ENCODE results near the gene SIRT5. TPM values are rescaled to one million over a fixed set of nuclear protein-coding genes. Genes with fewer than 3 reads are reported as not detected.

Gene SIRT5
- total RNA-seq = 16.3 and 17.2 TPM in 2 replicates
- 21.7 and 26.8 TPM in 2 replicates for polyA plus RNA-seq

DNA sequence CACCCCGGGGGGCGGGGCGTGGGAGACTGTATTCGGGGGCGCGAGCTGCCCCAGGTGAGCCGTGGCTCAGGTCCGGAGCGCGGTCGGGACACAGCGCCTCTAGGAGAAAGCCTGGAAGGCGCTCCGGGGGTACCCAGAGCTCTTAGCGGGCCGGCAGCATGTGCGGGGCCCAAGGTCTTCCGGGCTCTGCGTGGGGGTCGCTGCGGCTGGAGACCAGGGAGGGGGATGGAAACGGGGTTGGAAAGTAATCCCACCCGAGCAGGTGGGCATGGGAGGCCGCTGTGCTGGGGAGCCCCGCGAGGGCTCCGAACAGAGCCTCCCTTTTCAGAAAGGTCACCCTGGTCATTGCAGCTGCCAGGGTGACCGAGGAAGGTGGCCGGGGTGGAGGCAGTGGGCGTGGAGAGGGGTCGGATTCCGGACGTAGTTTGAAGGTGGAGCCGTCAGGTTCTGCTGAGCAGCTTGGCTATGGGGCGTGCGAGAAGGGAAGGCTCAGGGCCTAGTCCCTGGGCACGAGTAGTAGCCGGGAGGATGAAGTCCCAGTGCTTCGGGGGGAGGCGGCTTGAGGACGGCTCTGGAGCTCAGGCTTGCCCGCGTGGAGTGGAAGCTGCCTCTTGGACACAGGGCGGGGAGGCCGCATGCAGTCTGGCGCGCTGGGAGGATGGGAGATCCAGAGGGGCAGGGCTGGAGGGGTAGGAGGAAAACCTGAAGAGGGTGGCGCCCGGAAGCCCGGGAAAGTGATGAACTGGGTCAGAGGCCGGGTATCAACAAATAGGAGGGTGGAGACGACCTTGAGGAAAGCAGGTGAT lies at the start of gene SIRT5:
Gene SIRT5, plus strand, starts transcription at position 31 of the 806 bp plus-strand sequence. CDS start 9,510 bp downstream, outside the sequence.
- Histone ChIP-seq H3K9me3 (ENCODE audit: low read depth) (no peaks in the 10 kb centered on the region), H3K36me3 (no peaks in the 10 kb centered on the region), H3K4me1 (ENCODE audit: low read depth) (peaks cover 15% of the 10 kb centered on the region), H3K27ac (peak within 1 kb of the TSS; percentile 91), H3K27me3 (no peaks in the 10 kb centered on the region), H3K4me3 (peak within 1 kb of the TSS; percentile 61)
- TF ChIP-seq CTCF (IDR thresholded peaks at IDR 0.05; ENCODE audit: low read depth, low read length) = peak; percentile 71
- peak; percentile 86 to 87 for DNase-seq (ENCODE audit: low read depth in 1 of 2, low spot score in 1 of 2)

GRCh38 chr6:13524801-13525508 lies 49.4 kb upstream of the SIRT5 start:
- no peak for TF ChIP-seq CTCF (IDR thresholded peaks at IDR 0.05; ENCODE audit: low read depth, low read length)
- no peaks in the 10 kb centered on the region for H3K36me3 ChIP-seq
- H3K27me3 ChIP-seq = no peaks in the 10 kb centered on the region
- no peak for DNase-seq (ENCODE audit: low read depth in 1 of 2, low spot score in 1 of 2)
- H3K4me1 ChIP-seq (ENCODE audit: low read depth) = peaks cover 31% of the 10 kb centered on the region
- H3K27ac ChIP-seq = peak overlapping the region; percentile 69
- no peak overlapping the region for H3K4me3 ChIP-seq
- no peaks in the 10 kb centered on the region for H3K9me3 ChIP-seq (ENCODE audit: low read depth)

- Histone ChIP-seq H3K4me3 (no peak overlapping the region), H3K36me3 (no peaks in the 10 kb centered on the region), H3K27ac (no peak overlapping the region), H3K4me1 (ENCODE audit: low read depth) (peaks cover 31% of the 10 kb centered on the region), H3K27me3 (no peaks in the 10 kb centered on the region), H3K9me3 (ENCODE audit: low read depth) (no peaks in the 10 kb centered on the region)
- no peak for DNase-seq (ENCODE audit: low read depth in 1 of 2, low spot score in 1 of 2)
- TF ChIP-seq CTCF (IDR thresholded peaks at IDR 0.05; ENCODE audit: low read depth, low read length) = no peak
These were observed 48.1 kb upstream of the SIRT5 start for GRCh38 chr6:13526357-13526726.

GRCh38 chr6:13526727-13527670 lies 47.4 kb upstream of the SIRT5 start:
- Histone ChIP-seq H3K27me3 (no peaks in the 10 kb centered on the region), H3K36me3 (no peaks in the 10 kb centered on the region), H3K4me3 (no peak overlapping the region), H3K27ac (no peak overlapping the region), H3K4me1 (ENCODE audit: low read depth) (peaks cover 31% of the 10 kb centered on the region), H3K9me3 (ENCODE audit: low read depth) (no peaks in the 10 kb centered on the region)
- peak in 1 of 2 donors; percentile 9 for DNase-seq (ENCODE audit: low read depth in 1 of 2, low spot score in 1 of 2)
- TF ChIP-seq CTCF (IDR thresholded peaks at IDR 0.05; ENCODE audit: low read depth, low read length) = no peak

- no peak overlapping the region for H3K27ac ChIP-seq
- H3K4me3 ChIP-seq = no peak overlapping the region
- H3K9me3 ChIP-seq (ENCODE audit: low read depth) = no peaks in the 10 kb centered on the region
- DNase-seq (ENCODE audit: low read depth in 1 of 2, low spot score in 1 of 2) = no peak
- peaks cover 31% of the 10 kb centered on the region for H3K4me1 ChIP-seq (ENCODE audit: low read depth)
- TF ChIP-seq CTCF (IDR thresholded peaks at IDR 0.05; ENCODE audit: low read depth, low read length) = no peak
- no peaks in the 10 kb centered on the region for H3K36me3 ChIP-seq
- no peaks in the 10 kb centered on the region for H3K27me3 ChIP-seq
These were observed 46.7 kb upstream of the SIRT5 start for GRCh38 chr6:13527671-13528056.

Measured in cardiac muscle cell (in vitro differentiated cells and primary cell).